HL-60 (cell line): ENCODE measurements around the gene PCID2.

ENCODE experiments used
- DNase-seq, 2 experiments: peaks; one replicate each; pipeline ENCODE4 v3.0.0-alpha.2; 2010 to 2020; ENCODE audit warnings: low read depth in 1 of 2, low spot score in 1 of 2
- H3K27ac ChIP-seq: fragments of 250-450 bp; sonication (Bioruptor Pico); replicated peaks from 2 replicates; pipeline ENCODE4 v1.5.1; 2020; ENCODE audit warnings: mild to moderate bottlenecking, moderate library complexity
- H3K27me3 ChIP-seq: fragments of 250-450 bp; sonication (Bioruptor Pico); 2 replicates; pipeline ENCODE4 v1.5.1; 2021; ENCODE audit warnings: mild to moderate bottlenecking, moderate library complexity; ENCODE audit not compliant: insufficient read depth, poor library complexity, severe bottlenecking
- H3K4me3 ChIP-seq: replicated peaks from 2 replicates; pipeline ENCODE4 v1.5.1; 2011; ENCODE audit warnings: mild to moderate bottlenecking, control low read depth, low read length; ENCODE audit not compliant: insufficient read depth
- CTCF ChIP-seq: IDR thresholded peaks from one replicate; pipeline ENCODE4 v1.5.1; 2011; ENCODE audit warnings: low read length, control low read depth, inconsistent platforms; ENCODE audit not compliant: insufficient read depth
- GABPA ChIP-seq: IDR thresholded peaks from 2 replicates; pipeline ENCODE4 v1.6.1; 2012; ENCODE audit warnings: low read depth
- POLR2AphosphoS5 ChIP-seq: IDR thresholded peaks from 2 replicates; pipeline ENCODE4 v1.6.1; 2012; ENCODE audit warnings: low read depth
- REST ChIP-seq: IDR thresholded peaks from 2 replicates; pipeline ENCODE4 v1.6.1; 2012; ENCODE audit warnings: low read depth; ENCODE audit not compliant: insufficient replicate concordance
- SPI1 ChIP-seq: IDR thresholded peaks from 2 replicates; pipeline ENCODE4 v1.6.1; 2012; ENCODE audit warnings: low read depth, mild to moderate bottlenecking, borderline replicate concordance

The PCID2 gene

GRCh38 chr13:113211774-113212173 lies 3.3 kb upstream of the PCID2 start:
- TF ChIP-seq GABPA: no peak
- no peak for TF ChIP-seq SPI1
- TF ChIP-seq POLR2AphosphoS5: no peak
- TF ChIP-seq REST: no peak
- TF ChIP-seq CTCF: no peak
- H3K27ac ChIP-seq: no peak overlapping the region
- no peak for DNase-seq
- H3K27me3 ChIP-seq: no peaks in the 10 kb centered on the region
- no peak overlapping the region for H3K4me3 ChIP-seq

- DNase-seq: peak in 1 of 2 experiments; percentile 72
- no peaks in the 10 kb centered on the region for H3K27me3 ChIP-seq
- TF ChIP-seq GABPA: no peak
- TF ChIP-seq CTCF: no peak
- no peak for TF ChIP-seq REST
- TF ChIP-seq POLR2AphosphoS5: no peak
- TF ChIP-seq SPI1: no peak
- peak overlapping the region; percentile 59 for H3K27ac ChIP-seq
- peak overlapping the region; percentile 69 for H3K4me3 ChIP-seq
These were observed 2.4 kb upstream of the PCID2 start for GRCh38 chr13:113210833-113211232.

GRCh38 chr13:113209759-113210421 lies 1.4 kb upstream of the PCID2 start:
- Histone ChIP-seq H3K27ac (peak overlapping the region; percentile 59), H3K27me3 (no peaks in the 10 kb centered on the region), H3K4me3 (peak overlapping the region; percentile 69)
- peak in 1 of 2 experiments; percentile 65 for DNase-seq
- TF ChIP-seq SPI1: no peak
- no peak for TF ChIP-seq REST
- TF ChIP-seq POLR2AphosphoS5: peak; percentile 66
- peak; percentile 41; the same call in 1 of the 2 replicates for TF ChIP-seq GABPA
- TF ChIP-seq CTCF: no peak
